Ammon's horn (tissue), 1 donor: ENCODE results near the gene CDH12.
"Not testable (repeated sequence)": the region's sequence is repeated elsewhere in the genome, so short reads cannot be mapped to it uniquely, and the experiment has no call there.

Experiments used
- DNase-seq: peaks from one replicate; pipeline ENCODE4 v3.0.0-alpha.2; 2016; ENCODE audit warnings: low spot score

Gene CDH12

GRCh38 chr5:22649074-22649473 is 204.1 kb downstream of the CDH12 start:
- no peak for DNase-seq

- DNase-seq: no peak
These were observed 208.3 kb downstream of the CDH12 start for GRCh38 chr5:22644859-22645258.

- DNase-seq: no peak
These were observed 209.8 kb downstream of the CDH12 start for GRCh38 chr5:22643356-22643755.

GRCh38 chr5:22631683-22632082 is 221.5 kb downstream of the CDH12 start:
- no peak for DNase-seq

- no peak for DNase-seq
These were observed 226.1 kb downstream of the CDH12 start for GRCh38 chr5:22627029-22627428.

- no peak for DNase-seq
These were observed 227.7 kb downstream of the CDH12 start for GRCh38 chr5:22625451-22625850.

- DNase-seq: no peak
These were observed 232.1 kb downstream of the CDH12 start for GRCh38 chr5:22621084-22621483.

GRCh38 chr5:22615964-22616363 is 237.2 kb downstream of the CDH12 start:
- DNase-seq: no peak

- DNase-seq: no peak
These were observed 238.6 kb downstream of the CDH12 start for GRCh38 chr5:22614486-22615094.

- DNase-seq: no peak
These were observed 240.2 kb downstream of the CDH12 start for GRCh38 chr5:22612928-22613327.

- no peak for DNase-seq
These were observed 241.8 kb downstream of the CDH12 start for GRCh38 chr5:22611327-22611726.

- DNase-seq: not testable (repeated sequence)
These were observed 245.6 kb downstream of the CDH12 start for GRCh38 chr5:22607498-22607897.

GRCh38 chr5:22605473-22605872 is 247.7 kb downstream of the CDH12 start:
- DNase-seq: no peak

GRCh38 chr5:22604711-22605110 is 248.4 kb downstream of the CDH12 start:
- no peak for DNase-seq

GRCh38 chr5:22598796-22599195 is 254.3 kb downstream of the CDH12 start:
- DNase-seq: no peak

GRCh38 chr5:22596404-22596970 is 256.7 kb downstream of the CDH12 start:
- peak; percentile 3 for DNase-seq

- no peak for DNase-seq
These were observed 258.7 kb downstream of the CDH12 start for GRCh38 chr5:22594491-22594890.

- no peak for DNase-seq
These were observed 259.6 kb downstream of the CDH12 start for GRCh38 chr5:22593592-22593991.

GRCh38 chr5:22591461-22591860 is 261.7 kb downstream of the CDH12 start:
- DNase-seq: no peak

GRCh38 chr5:22590677-22591268 is 262.4 kb downstream of the CDH12 start:
- no peak for DNase-seq

- DNase-seq: no peak
These were observed 275.4 kb downstream of the CDH12 start for GRCh38 chr5:22577711-22578110.

GRCh38 chr5:22577006-22577405 is 276.1 kb downstream of the CDH12 start:
- no peak for DNase-seq

- no peak for DNase-seq
These were observed 280.2 kb downstream of the CDH12 start for GRCh38 chr5:22572941-22573340.

GRCh38 chr5:22567983-22568382 is 285.2 kb downstream of the CDH12 start:
- DNase-seq: no peak
